K562 (cell line): ENCODE results near the gene ENSA. TPM values are rescaled to one million over a fixed set of nuclear protein-coding genes. Genes with fewer than 3 reads are reported as not detected.

Experiments
- ETS2 ChIP-seq: IDR thresholded peaks from 2 replicates; pipeline ENCODE4 v1.6.1; 2016; ENCODE audit warnings: borderline replicate concordance, missing genetic modification characterization, mild to moderate bottlenecking, moderate library complexity, missing compliant biosample characterization; ENCODE audit not compliant: poor library complexity, severe bottlenecking
- FUS ChIP-seq: fragments of 200-400 bp; formaldehyde crosslinking; optimal IDR thresholded peaks from 2 replicates; pipeline ENCODE3; 2017; ENCODE audit warnings: low read depth, low read length
- KDM5B ChIP-seq: fragments of 200-600 bp; sonication (generic); IDR thresholded peaks from 2 replicates; pipeline ENCODE4 v1.6.1; 2012; ENCODE audit warnings: low read depth, mild to moderate bottlenecking, moderate library complexity, low read length, control low read depth, inconsistent platforms; ENCODE audit not compliant: insufficient replicate concordance
- NFYB ChIP-seq: IDR thresholded peaks from 2 replicates; pipeline ENCODE4 v1.6.1; 2011; ENCODE audit warnings: mild to moderate bottlenecking, moderate library complexity; ENCODE audit not compliant: insufficient read length; ENCODE audit errors: extremely low read depth
- PML ChIP-seq: IDR thresholded peaks from 2 replicates; pipeline ENCODE4 v1.6.1; 2012; ENCODE audit warnings: low read length, inconsistent platforms
- PTRF ChIP-seq: fragments of 450-650 bp; IDR thresholded peaks from 2 replicates; pipeline ENCODE4 v1.6.1; 2016; ENCODE audit warnings: mild to moderate bottlenecking, missing genetic modification characterization, missing compliant biosample characterization
- RBM15 ChIP-seq: fragments of 200-400 bp; formaldehyde crosslinking; IDR thresholded peaks from 2 replicates; pipeline ENCODE4 v1.6.1; 2018; ENCODE audit warnings: mild to moderate bottlenecking, low read length, moderate library complexity; ENCODE audit not compliant: insufficient read depth
- RERE ChIP-seq: sonication (generic); formaldehyde crosslinking; IDR thresholded peaks from 2 replicates; pipeline ENCODE4 v1.8.0; 2023; ENCODE audit warnings: missing genetic modification reagents, mild to moderate bottlenecking, borderline replicate concordance
- RFX7 ChIP-seq: fragments of 250-450 bp; sonication (Bioruptor Pico); IDR thresholded peaks from 2 replicates; pipeline ENCODE4 v1.5.1; 2021; ENCODE audit warnings: mild to moderate bottlenecking
- SAP30 ChIP-seq: fragments of 200-600 bp; sonication (generic); IDR thresholded peaks from 2 replicates; pipeline ENCODE4 v1.6.1; 2012; ENCODE audit warnings: borderline replicate concordance, low read depth, mild to moderate bottlenecking, moderate library complexity, low read length, control low read depth, inconsistent platforms; ENCODE audit not compliant: insufficient read depth, poor library complexity, severe bottlenecking
- SRF ChIP-seq, 2 experiments: fragments of 250-450, 450-650 bp in 1 of 2; sonication (Bioruptor Pico) in 1 of 2; sonication (generic) in 1 of 2; formaldehyde crosslinking; IDR thresholded peaks; 2 replicates each; pipeline versions ENCODE4 v1.5.0 to v1.5.1; 2020 to 2022; ENCODE audit warnings: mild to moderate bottlenecking in 1 of 2, missing genetic modification reagents in 1 of 2
- XRCC3 ChIP-seq: fragments of 450-650 bp; IDR thresholded peaks from 2 replicates; pipeline ENCODE4 v1.6.1; 2017; ENCODE audit warnings: mild to moderate bottlenecking, moderate library complexity
- ZBED1 ChIP-seq: IDR thresholded peaks from 2 replicates; pipeline ENCODE4 v1.6.1; 2014
- ZBTB49 ChIP-seq: sonication (generic); formaldehyde crosslinking; IDR thresholded peaks from 2 replicates; pipeline ENCODE4 v1.8.0; 2022; ENCODE audit warnings: missing genetic modification reagents, mild to moderate bottlenecking, borderline replicate concordance
- ZNF449 ChIP-seq: fragments of 250-450 bp; sonication (Bioruptor Pico); IDR thresholded peaks from 2 replicates; pipeline ENCODE4 v1.8.0; 2022; ENCODE audit warnings: moderate library complexity, mild to moderate bottlenecking, inconsistent platforms
- ZNF75A ChIP-seq: fragments of 450-650 bp; formaldehyde crosslinking; IDR thresholded peaks from 2 replicates; pipeline ENCODE4 v1.4.0; 2020; ENCODE audit warnings: mild to moderate bottlenecking
- polyA plus RNA-seq, 8 experiments: library from polyadenylated mRNA; depleted of rRNA in 4 of 8; stranded (reverse) in 5 of 8; unstranded in 3 of 8; fragments of >200 nt; fragmentation: Nextera tagmentation in 2 of 8; fragmentation: Illumina TruSeq in 1 of 8; extraction: Ambion mirVana in 2 of 8; extraction: Trizol in 1 of 8; gene quantifications; 2 replicates each; pipeline versions ENCODE4 v1.2.1 to v1.2.3, GENCODE V29; 2011 to 2014; ENCODE audit warnings: inconsistent platforms in 1 of 8, missing spikeins in 1 of 8
- total RNA-seq, 7 experiments: library from RNA; depleted of rRNA in 6 of 7; stranded (reverse); fragments of >200 nt in 6 of 7; fragmentation: Illumina TruSeq in 2 of 7; extraction: Trizol in 2 of 7; gene quantifications; 2 replicates each; pipeline versions ENCODE4 v1.2.1 to v1.2.3, GENCODE V29; 2011 to 2021; ENCODE audit warnings: low replicate concordance in 1 of 7

ENSA gene
- total and polyA plus RNA-seq, 9 of the 15 experiments (the other 6 are each of a cell fraction or from before 2014, with no cell fraction given), result 68.1 to 605 (median 188) TPM

GRCh38 chr1:150579110-150579944 lies 50.1 kb downstream of the ENSA start, which contains the start of gene MCL1 (continued):
- TF ChIP-seq ZNF449 (CRISPR knock-in tag) (no peak), XRCC3 (no peak; the same call in 1 of the 2 replicates), PML (peak; percentile 95), ZBED1 (peak; percentile 88; the same call in 1 of the 2 replicates), RERE (CRISPR knock-in tag) (no peak), RFX7 (CRISPR knock-in tag) (no peak), NFYB (no peak), KDM5B (peak; percentile 99), PTRF (tag) (no peak), SRF (CRISPR knock-in tag; IDR thresholded peaks at IDR 0.05) (peak; percentile 99), FUS (peak; percentile 98), RBM15 (peak; percentile 93; the same call in 1 of the 2 replicates), ZBTB49 (no peak), SAP30 (no peak), ETS2 (tag) (no peak), ZNF75A (CRISPR knock-in tag) (no peak)
